ENCODE measurements around the gene KRTAP21-3. TPM values are rescaled to one million over a fixed set of nuclear protein-coding genes. Genes with fewer than 3 reads are reported as not detected.
A peak's percentile ranks its signal among the peaks of the same experiment; 100 is the strongest.

KRTAP21-3 gene
- total and polyA plus RNA-seq, 12 donors, result not detected

- no peaks in the 10 kb centered on the region for H3K36me3 ChIP-seq (replicated peaks in 1 of 2)
- DNase-seq, result no peak
- H3K27ac ChIP-seq, result no peak within 1 kb of the TSS
- no peaks in the 10 kb centered on the region for H3K9me3 ChIP-seq (replicated peaks in 1 of 3)
- no peak within 1 kb of the TSS for H3K4me3 ChIP-seq
- H3K27me3 ChIP-seq, result no peaks in the 10 kb centered on the region
- no peaks in the 10 kb centered on the region for H3K4me1 ChIP-seq (replicated peaks in 1 of 2)
- TF ChIP-seq CTCF (IDR thresholded peaks at IDR 0.05) (no peak), POLR2A (IDR thresholded peaks at IDR 0.05) (no peak)
- intact Hi-C loops (cut with DNase I), result no loop called here
Measured at GRCh38 chr21:30747159-30747558, 28.6 kb upstream of the KRTAP21-3 start, which contains the start of gene KRTAP21-2. Gene KRTAP21-2 (minus strand): TSS chr21:30747259. CDS start chr21:30747202, 57 bp downstream.

- no peak overlapping the region for H3K27ac ChIP-seq
- H3K4me1 ChIP-seq (replicated peaks in 1 of 2), result no peaks in the 10 kb centered on the region
- intact Hi-C loops (cut with DNase I), result no loop called here
- H3K36me3 ChIP-seq (replicated peaks in 1 of 2), result no peaks in the 10 kb centered on the region
- H3K27me3 ChIP-seq, result no peaks in the 10 kb centered on the region
- no peak for TF ChIP-seq CTCF (IDR thresholded peaks at IDR 0.05)
- TF ChIP-seq POLR2A (IDR thresholded peaks at IDR 0.05), result no peak
- H3K9me3 ChIP-seq (replicated peaks in 1 of 3), result peaks cover 0 to 4% (median 0%) of the 10 kb centered on the region in 3 donors
- WGBS, 4 donors, result 73 to 97% (median 86%) methylated on average over 2 of the region's 2 CpGs
- no peak for DNase-seq
- H3K4me3 ChIP-seq, result no peak overlapping the region
Measured at GRCh38 chr21:30740462-30740861, 21.9 kb upstream of the KRTAP21-3 start.

- 39 to 71% (median 63%) methylated on average over 1 of the region's 1 CpG for WGBS, 4 donors
- no peak for TF ChIP-seq POLR2A (IDR thresholded peaks at IDR 0.05)
- no peak for TF ChIP-seq CTCF (IDR thresholded peaks at IDR 0.05)
- intact Hi-C loops (cut with DNase I), result no loop called here
- DNase-seq, result no peak
- H3K9me3 ChIP-seq (replicated peaks in 1 of 3), result peaks cover 0 to 7% (median 0%) of the 10 kb centered on the region in 3 donors
- no peaks in the 10 kb centered on the region for H3K36me3 ChIP-seq (replicated peaks in 1 of 2)
- no peaks in the 10 kb centered on the region for H3K4me1 ChIP-seq (replicated peaks in 1 of 2)
- H3K4me3 ChIP-seq, result no peak overlapping the region
- no peak overlapping the region for H3K27ac ChIP-seq
- H3K27me3 ChIP-seq, result no peaks in the 10 kb centered on the region
Measured at GRCh38 chr21:30733026-30733425, 14.4 kb upstream of the KRTAP21-3 start.

GRCh38 chr21:30726726-30727125 lies 8.1 kb upstream of the KRTAP21-3 start:
- intact Hi-C loops (cut with DNase I), result no loop called here
- TF ChIP-seq CTCF (IDR thresholded peaks at IDR 0.05) (no peak), POLR2A (IDR thresholded peaks at IDR 0.05) (no peak)
- 59 to 70% (median 60%) methylated on average over 1 of the region's 1 CpG for WGBS, 4 donors

More at GRCh38 chr21:30726726-30727125, 8.1 kb upstream of the KRTAP21-3 start:
- H3K4me1 ChIP-seq (replicated peaks in 1 of 2), result no peaks in the 10 kb centered on the region
- no peaks in the 10 kb centered on the region for H3K9me3 ChIP-seq (replicated peaks in 1 of 3)
- no peaks in the 10 kb centered on the region for H3K27me3 ChIP-seq
- H3K27ac ChIP-seq, result peak overlapping the region in 1 of 5 donors; percentile 11
- H3K4me3 ChIP-seq, result no peak overlapping the region
- no peak for DNase-seq
- no peaks in the 10 kb centered on the region for H3K36me3 ChIP-seq (replicated peaks in 1 of 2)

Data from adrenal gland (tissue), 12 donors.